ENCODE results near the gene SPAG8.

Gene SPAG8

DNA sequence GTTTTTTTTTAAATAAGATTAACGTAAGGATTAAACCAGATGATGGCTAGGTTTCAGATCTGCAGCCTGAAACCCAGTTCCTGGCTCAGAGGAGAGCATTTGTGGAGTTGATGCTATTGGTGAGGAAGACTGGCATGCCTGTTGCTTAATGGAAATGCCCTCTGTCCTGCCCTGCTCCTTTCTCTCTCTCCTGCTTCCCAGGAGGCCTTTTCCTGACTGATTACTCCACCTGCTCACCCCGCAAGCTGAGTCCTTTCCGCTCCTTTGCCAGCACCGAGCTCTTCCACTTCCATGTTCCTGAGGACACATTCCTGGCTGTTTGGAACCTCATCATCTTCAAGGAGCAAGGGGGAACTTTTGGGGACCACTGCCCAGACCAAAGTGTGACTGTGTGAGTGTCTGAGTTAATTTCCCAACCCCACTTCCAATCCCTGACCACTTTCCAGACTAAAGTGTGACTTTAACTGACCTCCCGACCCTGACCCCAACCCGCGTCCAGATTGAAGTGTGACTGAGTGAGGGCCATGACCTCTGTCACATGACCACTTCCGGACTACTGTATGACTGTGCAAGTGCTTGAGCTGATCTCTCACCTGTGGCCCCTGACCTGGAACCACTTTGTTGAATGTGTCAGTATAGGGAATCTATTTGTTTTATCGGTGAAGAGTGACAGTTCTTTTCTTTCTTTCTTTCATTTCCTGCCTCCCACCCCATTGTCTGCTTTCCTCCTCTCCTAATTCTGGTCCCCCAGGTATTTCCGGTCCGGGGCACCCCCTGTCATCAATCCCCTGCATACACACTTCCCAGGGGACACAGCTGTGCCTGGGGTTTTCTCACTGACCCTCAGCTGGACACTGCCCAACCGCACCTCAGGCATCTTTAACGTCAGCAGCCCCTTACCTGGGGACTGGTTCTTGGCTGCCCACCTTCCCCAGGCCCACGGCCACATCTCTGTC, 22.5 kb upstream of the SPAG8 start:
- Histone ChIP-seq H3K36me3 (ENCODE audit: control insufficient read depth, insufficient read depth, low read length) (peaks cover 4% of the 10 kb centered on the region), H3K27me3 (ENCODE audit: control insufficient read depth, insufficient read depth, low read length) (no peaks in the 10 kb centered on the region), H3K4me1 (ENCODE audit: control insufficient read depth, insufficient read depth, low read length) (no peaks in the 10 kb centered on the region), H3K9ac (ENCODE audit: low read depth, low read length) (no peak overlapping the region), H3K9me3 (ENCODE audit: control insufficient read depth, insufficient read depth, low read length) (no peaks in the 10 kb centered on the region), H3K4me3 (ENCODE audit: low read depth, low read length) (no peak overlapping the region)

DNA sequence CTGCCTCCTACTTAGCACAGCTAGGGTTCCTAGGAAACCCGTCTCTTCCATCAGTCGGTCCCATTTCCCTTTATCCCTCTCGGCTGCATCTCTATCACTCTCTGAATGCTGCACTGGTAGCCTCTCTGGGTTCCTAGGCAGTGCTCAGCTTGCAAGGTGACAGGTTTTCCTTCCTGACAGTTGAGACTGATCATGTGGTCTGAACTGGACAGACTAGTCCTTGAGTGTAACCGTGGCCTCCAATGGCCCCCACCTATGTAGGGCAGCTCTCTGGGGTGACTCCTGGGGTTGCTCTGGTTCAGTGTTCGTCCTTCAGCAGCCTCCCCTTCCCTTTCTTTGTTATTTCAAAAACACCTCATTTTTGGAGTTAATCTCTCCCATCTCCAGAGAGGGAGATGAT, 20.8 kb upstream of the SPAG8 start:
- Histone ChIP-seq H3K9me3 (ENCODE audit: control insufficient read depth, insufficient read depth, low read length) (no peaks in the 10 kb centered on the region), H3K4me3 (ENCODE audit: low read depth, low read length) (no peak overlapping the region), H3K27me3 (ENCODE audit: control insufficient read depth, insufficient read depth, low read length) (no peaks in the 10 kb centered on the region), H3K36me3 (ENCODE audit: control insufficient read depth, insufficient read depth, low read length) (peaks cover 4% of the 10 kb centered on the region), H3K4me1 (ENCODE audit: control insufficient read depth, insufficient read depth, low read length) (no peaks in the 10 kb centered on the region), H3K9ac (ENCODE audit: low read depth, low read length) (no peak overlapping the region)

DNA sequence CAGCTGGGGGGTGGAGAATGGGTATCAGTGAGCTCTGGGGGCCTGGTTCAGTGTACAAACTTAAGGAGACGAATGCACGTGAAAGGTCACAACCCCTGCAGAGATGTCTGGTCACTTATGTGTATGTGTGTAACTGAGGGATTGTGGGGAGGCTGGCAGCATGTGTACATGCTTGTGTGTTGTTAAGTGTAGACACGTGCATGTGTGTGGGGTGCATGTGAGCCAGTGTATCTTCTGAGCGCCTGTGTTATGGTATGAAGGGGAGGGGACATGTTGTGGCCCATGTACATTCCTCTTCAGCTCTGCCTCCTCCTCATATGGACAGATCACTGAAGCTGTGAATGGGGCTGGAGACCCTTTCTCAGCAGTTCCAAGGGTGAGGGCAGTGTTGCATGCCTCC, 19.0 kb upstream of the SPAG8 start:
- H3K4me1 ChIP-seq (ENCODE audit: control insufficient read depth, insufficient read depth, low read length) = no peaks in the 10 kb centered on the region
- H3K27me3 ChIP-seq (ENCODE audit: control insufficient read depth, insufficient read depth, low read length) = peaks cover 2% of the 10 kb centered on the region
- H3K36me3 ChIP-seq (ENCODE audit: control insufficient read depth, insufficient read depth, low read length) = peaks cover 4% of the 10 kb centered on the region
- no peak overlapping the region for H3K4me3 ChIP-seq (ENCODE audit: low read depth, low read length)
- H3K9me3 ChIP-seq (ENCODE audit: control insufficient read depth, insufficient read depth, low read length) = no peaks in the 10 kb centered on the region
- H3K9ac ChIP-seq (ENCODE audit: low read depth, low read length) = no peak overlapping the region

DNA sequence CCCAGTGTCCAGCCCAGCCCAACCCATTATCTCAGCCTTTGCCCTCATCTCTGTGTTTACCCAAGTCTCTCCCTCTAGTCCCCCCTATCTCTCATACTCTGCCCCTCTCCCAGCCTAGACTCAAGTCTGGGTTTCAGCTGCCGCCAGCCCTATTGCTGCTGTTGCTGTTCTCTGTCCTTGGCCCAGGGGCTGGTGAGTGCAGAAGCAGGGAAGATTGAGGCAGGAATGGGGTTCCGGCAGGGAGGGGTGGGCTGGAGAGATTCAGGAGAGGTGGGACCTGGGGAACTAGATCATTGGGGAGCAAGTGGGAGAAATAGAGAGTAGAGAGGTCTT, 17.7 kb upstream of the SPAG8 start:
- H3K9ac ChIP-seq (ENCODE audit: low read depth, low read length) = no peak overlapping the region
- no peaks in the 10 kb centered on the region for H3K36me3 ChIP-seq (ENCODE audit: control insufficient read depth, insufficient read depth, low read length)
- peak overlapping the region; percentile 79 for H3K4me3 ChIP-seq (ENCODE audit: low read depth, low read length)
- H3K27me3 ChIP-seq (ENCODE audit: control insufficient read depth, insufficient read depth, low read length) = peaks cover 2% of the 10 kb centered on the region
- H3K9me3 ChIP-seq (ENCODE audit: control insufficient read depth, insufficient read depth, low read length) = no peaks in the 10 kb centered on the region
- no peaks in the 10 kb centered on the region for H3K4me1 ChIP-seq (ENCODE audit: control insufficient read depth, insufficient read depth, low read length)

DNA sequence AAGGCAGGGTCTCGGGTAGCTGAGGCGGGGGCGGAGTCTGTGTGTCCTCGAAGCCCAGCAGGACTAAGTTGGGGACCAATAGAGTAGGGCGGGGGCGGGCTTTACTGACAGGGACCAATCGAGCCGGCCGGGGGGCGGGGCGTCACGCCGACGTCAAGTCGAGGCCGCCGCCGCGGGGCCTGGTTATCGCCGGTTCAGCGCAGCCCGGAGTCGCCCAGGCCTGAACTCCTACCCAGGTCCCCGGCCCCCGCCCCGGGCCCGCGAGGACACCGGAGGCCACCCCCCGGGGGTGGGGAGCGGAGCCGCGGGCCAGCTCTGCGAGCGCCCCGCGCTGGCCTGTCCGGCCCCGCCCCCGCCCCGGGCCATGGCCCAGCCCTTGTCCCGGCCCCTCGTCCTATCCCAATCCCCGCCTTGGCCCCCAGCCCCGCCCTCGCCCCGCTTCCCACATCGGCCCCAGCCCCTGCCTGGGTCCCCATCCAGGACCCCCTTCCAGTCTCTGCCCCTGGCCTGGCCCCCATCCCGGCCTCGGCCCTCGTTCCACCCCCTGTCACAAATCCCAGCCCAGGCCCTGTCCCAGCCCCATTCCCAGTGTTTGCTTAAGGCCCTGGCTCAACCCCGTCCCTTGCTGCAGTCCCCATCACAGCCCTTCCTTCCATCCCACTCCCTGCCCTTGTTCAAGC, 17.2 kb upstream of the SPAG8 start, which contains the start of gene TMEM8B:
TMEM8B (plus strand) TSS at position 145 of the 680 bp plus-strand sequence; CDS start at position 365, 220 bp downstream.
- Histone ChIP-seq H3K36me3 (ENCODE audit: control insufficient read depth, insufficient read depth, low read length) (no peaks in the 10 kb centered on the region), H3K9me3 (ENCODE audit: control insufficient read depth, insufficient read depth, low read length) (no peaks in the 10 kb centered on the region), H3K4me1 (ENCODE audit: control insufficient read depth, insufficient read depth, low read length) (no peaks in the 10 kb centered on the region), H3K4me3 (ENCODE audit: low read depth, low read length) (peak within 1 kb of the TSS; percentile 79), H3K9ac (ENCODE audit: low read depth, low read length) (no peak within 1 kb of the TSS), H3K27me3 (ENCODE audit: control insufficient read depth, insufficient read depth, low read length) (peaks cover 2% of the 10 kb centered on the region)

DNA sequence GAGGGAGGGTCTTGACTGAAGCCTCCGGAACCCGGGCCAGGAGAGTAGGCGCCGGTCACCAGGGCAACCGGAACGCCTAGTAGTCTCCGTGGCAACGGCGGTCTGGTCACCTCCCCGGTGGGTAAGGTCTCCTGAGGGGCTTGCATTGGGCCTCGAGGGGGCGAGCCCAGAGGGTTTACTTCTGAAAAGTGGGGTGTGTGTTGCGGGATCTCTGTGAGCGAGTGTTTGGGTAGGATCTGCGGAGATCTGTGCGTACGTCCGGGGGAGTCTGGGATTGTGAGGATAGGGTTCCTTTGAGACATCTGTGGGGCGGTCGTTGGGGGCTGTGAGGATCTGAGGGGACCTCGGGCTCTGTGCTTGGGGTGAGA, 16.6 kb upstream of the SPAG8 start, which contains the start of gene FAM221B:
FAM221B (minus strand) TSS at position 17 of the 368 bp plus-strand sequence. CDS start 2,571 bp downstream, outside the sequence.
- H3K4me1 ChIP-seq (ENCODE audit: control insufficient read depth, insufficient read depth, low read length) = no peaks in the 10 kb centered on the region
- H3K9ac ChIP-seq (ENCODE audit: low read depth, low read length) = no peak within 1 kb of the TSS
- no peaks in the 10 kb centered on the region for H3K36me3 ChIP-seq (ENCODE audit: control insufficient read depth, insufficient read depth, low read length)
- no peaks in the 10 kb centered on the region for H3K9me3 ChIP-seq (ENCODE audit: control insufficient read depth, insufficient read depth, low read length)
- H3K27me3 ChIP-seq (ENCODE audit: control insufficient read depth, insufficient read depth, low read length) = peaks cover 2% of the 10 kb centered on the region
- H3K4me3 ChIP-seq (ENCODE audit: low read depth, low read length) = peak within 1 kb of the TSS; percentile 79

DNA sequence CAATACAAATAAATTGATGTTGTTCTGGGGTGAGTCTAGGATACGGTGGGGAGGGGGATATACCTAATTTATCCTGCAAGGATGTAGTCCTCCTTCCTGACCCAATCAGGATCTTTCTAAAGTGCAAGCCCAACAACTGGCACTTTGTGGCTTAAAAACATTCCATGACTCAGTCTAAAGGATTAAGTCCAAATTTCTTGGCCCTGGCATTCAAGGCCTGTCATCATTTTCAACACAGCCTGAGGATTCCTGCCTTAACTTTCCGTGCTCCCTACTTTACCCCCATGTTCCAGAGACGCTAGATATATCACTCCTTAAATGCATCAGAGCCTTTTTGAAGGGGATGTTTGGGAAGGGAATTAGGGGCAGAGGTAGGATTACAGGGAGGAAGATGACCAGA, 15.4 kb upstream of the SPAG8 start:
- Histone ChIP-seq H3K36me3 (ENCODE audit: control insufficient read depth, insufficient read depth, low read length) (no peaks in the 10 kb centered on the region), H3K9me3 (ENCODE audit: control insufficient read depth, insufficient read depth, low read length) (no peaks in the 10 kb centered on the region), H3K4me1 (ENCODE audit: control insufficient read depth, insufficient read depth, low read length) (peaks cover 10% of the 10 kb centered on the region), H3K9ac (ENCODE audit: low read depth, low read length) (no peak overlapping the region), H3K27me3 (ENCODE audit: control insufficient read depth, insufficient read depth, low read length) (peaks cover 2% of the 10 kb centered on the region), H3K4me3 (ENCODE audit: low read depth, low read length) (no peak overlapping the region)

DNA sequence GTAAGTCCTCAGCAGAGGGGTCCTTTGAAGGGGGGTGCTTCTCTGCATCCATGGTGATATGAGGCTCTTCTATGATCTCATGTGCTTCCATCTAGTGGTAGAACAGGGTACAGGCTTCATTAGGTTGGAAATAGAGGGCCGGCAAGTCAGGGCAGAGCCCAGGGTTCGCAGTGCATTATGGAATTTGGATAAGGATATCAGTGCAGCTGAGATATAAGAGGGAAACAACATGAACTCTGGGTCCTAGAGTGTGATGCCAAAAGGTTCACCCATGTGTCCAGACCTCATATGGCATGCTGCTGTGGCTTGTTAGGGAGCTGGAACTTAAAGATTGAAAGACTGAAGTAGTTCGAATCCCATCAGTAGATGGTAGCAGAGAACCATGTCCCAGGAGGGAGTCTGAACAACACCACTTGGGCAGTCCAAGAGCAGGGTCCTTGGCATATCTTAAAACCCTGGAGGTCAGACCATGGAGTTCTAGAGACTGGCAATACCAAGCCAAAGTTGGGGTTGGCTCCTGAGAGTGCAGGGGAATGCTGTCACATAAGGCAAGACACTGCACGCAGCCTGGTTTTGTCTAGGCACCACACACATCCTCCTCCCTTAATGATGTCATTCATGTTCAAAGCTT, 14.1 kb upstream of the SPAG8 start:
- H3K9me3 ChIP-seq (ENCODE audit: control insufficient read depth, insufficient read depth, low read length) = no peaks in the 10 kb centered on the region
- H3K27me3 ChIP-seq (ENCODE audit: control insufficient read depth, insufficient read depth, low read length) = peaks cover 2% of the 10 kb centered on the region
- H3K9ac ChIP-seq (ENCODE audit: low read depth, low read length) = no peak overlapping the region
- H3K4me1 ChIP-seq (ENCODE audit: control insufficient read depth, insufficient read depth, low read length) = peaks cover 10% of the 10 kb centered on the region
- no peak overlapping the region for H3K4me3 ChIP-seq (ENCODE audit: low read depth, low read length)
- no peaks in the 10 kb centered on the region for H3K36me3 ChIP-seq (ENCODE audit: control insufficient read depth, insufficient read depth, low read length)

DNA sequence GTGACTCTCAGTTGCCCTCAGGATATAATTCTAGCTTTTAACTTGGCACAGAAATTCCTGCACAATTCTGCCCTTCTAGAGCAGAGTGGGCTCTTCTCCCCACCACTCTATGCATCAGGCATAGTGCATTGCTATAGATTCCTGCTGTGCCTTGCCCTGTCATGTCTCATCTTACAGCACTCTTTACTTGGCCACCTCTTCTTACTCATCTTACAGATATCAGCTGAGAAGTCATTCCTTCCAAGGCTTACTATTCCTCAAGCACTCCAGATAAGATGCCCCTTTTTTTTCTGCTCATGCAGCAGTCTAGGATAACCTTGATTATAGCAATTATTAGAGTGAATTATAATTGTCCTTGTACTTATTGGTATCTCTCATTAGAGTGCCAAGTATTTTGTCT, 10.9 kb upstream of the SPAG8 start:
- Histone ChIP-seq H3K27me3 (ENCODE audit: control insufficient read depth, insufficient read depth, low read length) (peaks cover 2% of the 10 kb centered on the region), H3K36me3 (ENCODE audit: control insufficient read depth, insufficient read depth, low read length) (no peaks in the 10 kb centered on the region), H3K9ac (ENCODE audit: low read depth, low read length) (no peak overlapping the region), H3K9me3 (ENCODE audit: control insufficient read depth, insufficient read depth, low read length) (no peaks in the 10 kb centered on the region), H3K4me1 (ENCODE audit: control insufficient read depth, insufficient read depth, low read length) (peaks cover 10% of the 10 kb centered on the region), H3K4me3 (ENCODE audit: low read depth, low read length) (no peak overlapping the region)

DNA sequence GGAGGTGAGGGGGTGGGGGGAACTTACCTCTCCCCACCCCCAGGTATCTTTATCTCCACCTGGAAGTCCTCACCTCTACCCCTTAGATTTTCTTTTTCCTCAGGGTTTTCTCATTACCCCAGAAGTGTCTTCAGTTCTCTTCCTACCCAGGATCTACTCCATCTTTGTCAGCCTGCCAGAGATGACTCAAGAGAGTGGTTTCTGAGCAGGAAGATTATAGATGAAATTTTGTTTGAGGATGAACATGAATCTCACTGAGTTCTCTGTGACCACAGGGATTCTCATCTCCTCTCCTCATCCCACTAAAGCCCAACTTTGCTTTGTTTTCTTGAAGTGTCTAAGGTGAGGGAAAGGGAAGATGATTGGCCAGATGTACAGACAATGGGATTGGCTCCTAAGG, 8.0 kb upstream of the SPAG8 start:
- Histone ChIP-seq H3K9me3 (ENCODE audit: control insufficient read depth, insufficient read depth, low read length) (no peaks in the 10 kb centered on the region), H3K4me3 (ENCODE audit: low read depth, low read length) (no peak overlapping the region), H3K36me3 (ENCODE audit: control insufficient read depth, insufficient read depth, low read length) (no peaks in the 10 kb centered on the region), H3K9ac (ENCODE audit: low read depth, low read length) (no peak overlapping the region), H3K4me1 (ENCODE audit: control insufficient read depth, insufficient read depth, low read length) (peaks cover 10% of the 10 kb centered on the region), H3K27me3 (ENCODE audit: control insufficient read depth, insufficient read depth, low read length) (no peaks in the 10 kb centered on the region)

DNA sequence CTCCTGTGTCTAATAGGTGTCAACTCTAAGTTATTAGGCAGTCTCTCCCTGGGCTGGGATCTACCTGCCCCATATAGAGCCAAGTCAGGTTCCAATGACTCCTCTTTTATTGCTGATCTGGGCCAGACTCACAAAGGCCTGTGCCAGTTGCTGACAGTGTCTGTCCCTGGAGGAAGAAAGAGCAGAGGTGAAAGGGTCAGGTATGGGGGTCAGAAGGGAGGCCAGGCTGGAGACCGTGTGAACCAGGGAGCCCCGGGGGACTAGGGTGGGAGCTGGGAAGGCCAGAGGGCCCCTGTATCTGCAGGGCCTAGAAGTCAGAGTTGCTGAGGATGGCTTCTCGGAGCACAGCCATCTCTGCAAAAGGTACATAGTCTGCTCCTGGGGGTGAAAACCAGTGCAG, 6.3 kb upstream of the SPAG8 start:
- Histone ChIP-seq H3K9ac (ENCODE audit: low read depth, low read length) (no peak overlapping the region), H3K4me3 (ENCODE audit: low read depth, low read length) (no peak overlapping the region), H3K27me3 (ENCODE audit: control insufficient read depth, insufficient read depth, low read length) (no peaks in the 10 kb centered on the region), H3K9me3 (ENCODE audit: control insufficient read depth, insufficient read depth, low read length) (no peaks in the 10 kb centered on the region), H3K36me3 (ENCODE audit: control insufficient read depth, insufficient read depth, low read length) (no peaks in the 10 kb centered on the region), H3K4me1 (ENCODE audit: control insufficient read depth, insufficient read depth, low read length) (peaks cover 14% of the 10 kb centered on the region)
